Activated CD4-positive, alpha-beta T cell treated with anti-CD3 and anti-CD28 coated beads, Interleukin-2, amount 50 U/mL, for 24 hours (primary cell): ENCODE measurements around the gene LRFN4.
"Not testable (repeated sequence)": the region's sequence is repeated elsewhere in the genome, so short reads cannot be mapped to it uniquely, and the experiment has no call there.

ENCODE experiments used
- DNase-seq, 2 donors: peaks; one replicate each; pipeline ENCODE4 v3.0.0-alpha.2; 2020; ENCODE audit warnings: low read depth in 1 of 2, low spot score in 1 of 2

The LRFN4 gene

DNA sequence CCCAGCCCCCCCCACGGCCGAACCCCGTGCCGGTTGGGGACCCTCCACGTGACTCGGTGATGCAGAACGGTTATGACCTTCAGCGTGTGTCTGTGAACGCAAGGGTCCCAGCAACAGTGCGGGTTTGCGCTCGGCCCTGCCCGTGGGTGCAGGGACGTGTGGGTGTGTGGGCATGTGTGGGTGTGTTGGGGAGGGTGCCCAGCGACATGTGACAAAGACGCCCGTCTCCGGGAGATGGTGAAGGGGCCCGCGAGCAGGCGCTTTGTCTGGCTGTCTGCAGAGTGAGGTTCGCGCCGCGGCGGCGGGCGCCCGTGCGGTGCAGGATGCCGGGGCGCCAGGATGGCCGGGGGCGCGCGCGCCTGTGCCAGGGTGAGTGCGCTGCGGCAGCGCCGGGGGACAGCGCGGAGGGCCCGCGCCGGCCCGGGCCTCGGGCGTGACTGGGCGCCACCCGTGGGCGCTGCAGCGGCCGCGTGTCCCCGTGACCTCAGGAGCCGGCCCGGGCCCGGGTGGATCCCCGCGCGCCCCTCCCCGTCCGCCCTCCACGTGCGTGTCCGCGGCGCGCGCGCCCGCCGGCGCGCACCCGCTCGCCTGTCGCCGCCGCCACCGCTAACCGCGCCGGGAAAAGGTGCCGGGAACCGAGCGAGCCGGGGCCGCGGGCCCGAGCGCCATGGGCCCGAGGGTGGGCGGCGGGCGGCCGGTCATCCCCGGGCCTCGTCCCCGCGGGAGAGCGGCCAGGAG is at the start of gene LRFN4:
Gene LRFN4 (plus strand): TSS at position 569 of the 738 bp plus-strand sequence. CDS start 681 bp downstream, outside the sequence.
- no peak for DNase-seq

DNA sequence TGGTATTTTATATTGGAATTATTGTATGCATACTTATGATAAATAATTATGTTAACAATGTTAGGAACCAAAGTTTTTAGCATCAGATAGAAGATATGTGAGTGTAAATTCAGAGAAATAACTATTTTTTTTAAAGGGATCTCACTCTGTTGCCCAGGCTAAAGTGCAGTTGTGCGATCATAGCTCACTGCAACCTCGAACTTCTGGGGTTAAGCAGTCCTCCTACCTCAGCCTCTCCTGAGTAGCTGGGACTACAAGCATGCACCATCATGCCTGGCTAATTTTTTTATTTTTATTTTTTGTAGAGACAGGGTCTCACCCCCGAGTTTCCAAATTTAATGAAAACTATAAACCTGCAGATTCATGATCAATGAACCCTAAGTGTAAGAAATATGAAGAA is 47.3 kb upstream of the LRFN4 start:
- no peak for DNase-seq

DNA sequence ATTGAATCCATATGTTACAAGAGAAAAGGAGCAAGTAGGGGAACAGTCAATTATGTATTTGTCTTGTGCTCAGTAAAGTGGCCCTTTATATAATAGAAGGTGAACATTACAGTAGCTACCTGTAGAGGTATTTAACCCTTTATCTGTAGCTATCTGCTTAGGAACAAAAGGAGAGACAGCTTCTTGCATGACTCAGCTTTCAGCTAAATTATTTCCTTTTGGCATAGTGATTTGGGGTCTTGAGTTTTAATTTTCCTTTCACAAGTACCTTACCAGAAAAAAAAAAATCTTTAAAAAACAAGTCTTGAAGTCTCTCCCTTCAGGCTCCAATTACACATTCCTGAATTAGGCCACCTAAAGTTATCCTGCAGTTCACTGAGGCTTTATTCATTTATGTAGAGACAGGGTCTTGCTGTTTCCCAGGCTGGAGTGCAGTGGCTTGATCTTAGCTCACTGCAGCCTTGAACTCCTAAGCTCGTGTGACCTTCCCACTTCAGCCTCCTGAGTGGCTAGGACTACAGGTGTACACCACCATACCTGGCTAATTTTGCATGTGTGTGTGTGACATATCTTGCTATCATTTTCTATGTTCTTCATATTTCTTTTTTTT is 46.2 kb upstream of the LRFN4 start:
- no peak for DNase-seq

DNA sequence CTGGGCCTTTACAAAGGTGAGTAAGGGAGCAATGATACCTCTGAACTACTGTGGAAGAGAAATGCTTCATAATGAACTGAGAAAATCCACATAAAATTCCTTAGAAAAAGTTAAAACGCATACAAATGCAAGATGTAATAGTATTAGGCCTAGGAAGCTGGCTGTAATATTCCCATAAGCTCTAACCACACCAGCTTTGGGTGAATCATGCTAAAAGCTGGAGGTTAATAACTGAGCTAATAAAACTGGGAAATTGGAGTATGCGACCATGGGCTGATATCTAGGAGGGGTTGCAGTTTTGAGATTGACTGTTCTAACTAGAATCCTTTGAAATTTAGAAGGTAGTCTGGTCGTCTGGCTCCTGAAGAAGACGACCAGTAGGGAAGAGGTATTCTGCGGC is 42.2 kb upstream of the LRFN4 start:
- DNase-seq, result no peak

DNA sequence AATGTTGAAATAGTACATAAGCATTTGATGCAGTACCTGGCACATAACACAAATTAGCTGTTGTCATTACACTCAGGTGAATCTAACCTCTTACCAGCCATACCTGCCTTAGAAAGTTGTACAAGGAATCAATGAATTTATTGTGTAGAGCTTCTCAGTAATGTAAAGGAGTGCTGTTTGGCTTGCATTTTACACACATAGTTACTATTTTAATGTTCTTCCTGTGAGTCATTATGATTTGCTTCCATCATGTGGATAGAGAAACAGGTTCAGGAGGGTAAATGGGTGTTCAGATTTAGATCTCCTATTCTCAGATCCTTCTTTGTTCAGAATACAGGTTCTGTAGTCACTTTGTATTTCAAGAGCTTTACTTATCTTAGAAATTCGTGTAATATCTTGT is 41.2 kb upstream of the LRFN4 start:
- DNase-seq, result no peak

DNA sequence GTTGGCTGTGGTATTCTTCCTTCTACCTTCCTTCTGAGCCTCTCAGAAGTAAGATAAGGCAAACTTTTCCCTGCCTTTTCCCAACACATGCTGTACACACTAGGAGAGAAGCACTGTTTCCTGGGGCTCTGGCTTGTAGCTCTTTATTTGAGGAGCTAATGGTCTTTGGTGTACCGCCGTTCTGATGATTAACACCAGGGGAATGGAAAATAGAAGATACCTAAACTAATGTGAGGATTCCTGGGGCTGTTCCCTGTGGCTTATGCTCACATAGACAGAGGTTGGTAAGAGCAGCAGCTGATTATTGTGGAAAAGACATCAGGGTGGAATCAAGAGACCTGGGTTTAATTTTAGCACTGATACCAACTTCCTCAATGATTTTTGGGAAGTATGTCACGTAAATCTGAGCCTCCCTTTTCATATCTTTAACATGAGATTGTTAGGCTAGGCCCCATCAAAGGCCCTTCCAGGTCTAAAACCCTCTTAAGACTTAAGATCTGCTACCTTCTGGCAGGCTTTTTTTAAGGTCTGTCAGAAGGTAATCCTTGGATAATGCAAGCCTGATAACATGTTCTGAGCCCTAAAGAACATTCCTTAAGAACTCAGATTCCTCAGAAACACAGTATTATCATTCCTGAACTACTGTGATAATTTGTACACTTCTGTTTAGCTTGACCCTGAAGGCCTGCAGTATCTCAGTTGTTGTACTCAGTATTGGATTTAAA is 38.5 kb upstream of the LRFN4 start:
- DNase-seq, result no peak

DNA sequence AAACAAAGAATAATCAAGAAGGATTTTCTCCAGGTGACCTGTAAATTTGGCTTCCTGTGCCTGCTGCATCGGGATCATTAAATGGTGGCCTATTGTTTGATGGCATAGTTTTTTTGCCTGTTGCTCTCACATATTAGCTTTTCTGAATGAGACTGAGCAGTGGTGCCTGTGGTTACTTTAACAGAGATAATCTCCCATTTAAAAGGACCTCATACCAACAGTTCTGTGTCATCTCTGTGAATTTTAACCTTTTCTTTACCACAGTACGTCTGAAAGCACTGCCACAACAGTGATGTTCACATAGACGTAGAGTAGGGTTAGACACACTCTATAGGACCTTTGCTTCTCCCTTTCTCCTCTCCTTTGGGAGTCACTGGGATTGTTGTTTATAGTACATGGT is 36.5 kb upstream of the LRFN4 start:
- DNase-seq, result no peak

DNA sequence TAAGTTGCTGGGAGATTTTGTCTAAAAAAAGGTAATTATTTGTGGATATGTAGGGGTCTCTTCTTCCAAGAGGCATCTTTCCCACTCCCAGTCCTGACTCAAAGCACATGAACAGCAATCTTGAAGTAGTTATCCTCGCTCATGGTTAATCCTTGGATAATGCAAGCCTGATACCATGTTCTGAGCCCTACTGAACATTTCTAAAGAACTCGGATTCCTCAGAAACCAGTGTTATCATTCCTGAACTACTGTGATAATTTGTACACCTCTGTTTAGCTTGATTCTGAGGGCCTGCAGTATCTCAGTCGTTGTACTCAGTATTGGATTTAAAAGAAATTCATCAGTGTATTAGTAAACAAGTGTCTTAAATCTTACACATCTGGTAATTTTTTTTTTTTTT is 36.0 kb upstream of the LRFN4 start:
- DNase-seq, result no peak

DNA sequence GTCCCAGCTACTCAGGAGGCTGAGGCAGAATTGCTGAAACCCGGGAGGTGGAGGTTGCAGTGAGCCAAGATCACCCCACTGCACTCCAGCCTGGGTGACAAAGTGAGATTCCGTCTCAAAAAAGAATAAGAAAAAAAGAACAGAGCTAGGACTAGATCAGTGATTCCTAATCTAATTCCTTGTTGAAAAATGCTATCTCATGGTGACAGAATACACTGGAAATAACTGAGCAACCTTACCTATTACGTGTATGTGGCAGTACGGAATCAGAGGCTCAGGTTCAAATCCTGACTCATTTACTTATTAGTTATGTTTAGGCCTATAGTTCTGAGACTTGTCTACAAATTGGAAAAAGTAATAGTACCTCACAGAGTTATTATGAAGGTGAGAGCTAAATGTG is 33.2 kb upstream of the LRFN4 start:
- no peak for DNase-seq

DNA sequence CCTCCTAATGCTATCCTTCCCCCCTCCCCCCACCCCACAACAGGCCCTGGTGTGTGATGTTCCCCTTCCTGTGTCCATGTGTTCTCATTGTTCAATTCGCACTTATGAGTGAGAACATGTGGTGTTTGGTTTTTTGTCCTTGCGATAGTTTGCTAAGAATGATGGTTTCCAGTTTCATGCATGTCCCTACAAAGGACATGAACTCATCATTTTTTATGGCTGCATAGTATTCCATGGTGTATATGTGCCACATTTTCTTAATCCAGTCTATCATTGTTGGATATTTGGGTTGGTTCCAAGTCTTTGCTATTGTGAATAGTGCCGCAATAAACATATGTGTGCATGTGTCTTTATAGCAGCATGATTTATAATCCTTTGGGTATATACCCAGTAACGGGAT is 32.3 kb upstream of the LRFN4 start:
- not testable (repeated sequence) for DNase-seq

DNA sequence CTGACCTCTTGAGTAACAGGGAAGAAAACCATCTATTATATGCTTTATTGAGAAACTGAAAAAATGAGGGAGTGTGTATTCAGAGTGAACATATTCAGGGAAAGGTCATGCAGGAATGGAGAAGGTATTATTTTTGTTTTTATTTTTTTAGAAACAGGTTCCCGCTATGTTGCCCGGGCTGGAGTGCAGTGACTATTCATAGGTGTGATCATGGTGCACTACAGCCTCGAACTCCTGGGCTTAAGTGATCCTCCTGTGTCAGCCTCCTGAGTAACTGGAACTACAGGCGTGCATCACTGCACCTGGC is 22.4 kb upstream of the LRFN4 start:
- no peak for DNase-seq

DNA sequence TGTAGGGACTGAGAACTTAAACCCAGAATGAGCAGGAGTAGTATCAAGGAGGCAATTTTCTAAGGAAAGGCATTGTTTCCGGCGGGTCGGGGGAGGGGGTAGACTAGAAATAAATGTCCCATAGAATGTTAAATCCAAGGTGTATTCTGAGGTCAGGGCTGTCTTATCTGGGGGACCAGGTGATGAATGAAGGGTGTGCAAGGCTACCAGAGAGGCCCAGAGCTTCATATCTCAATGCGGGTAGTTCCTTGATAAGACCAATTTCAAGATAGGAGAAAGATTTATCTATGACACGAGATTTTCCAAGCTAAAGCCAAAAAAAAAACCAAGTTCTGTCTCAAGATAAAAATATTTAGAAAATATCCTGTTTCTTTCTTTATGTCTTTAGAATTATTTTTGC is 21.9 kb upstream of the LRFN4 start:
- no peak for DNase-seq

DNA sequence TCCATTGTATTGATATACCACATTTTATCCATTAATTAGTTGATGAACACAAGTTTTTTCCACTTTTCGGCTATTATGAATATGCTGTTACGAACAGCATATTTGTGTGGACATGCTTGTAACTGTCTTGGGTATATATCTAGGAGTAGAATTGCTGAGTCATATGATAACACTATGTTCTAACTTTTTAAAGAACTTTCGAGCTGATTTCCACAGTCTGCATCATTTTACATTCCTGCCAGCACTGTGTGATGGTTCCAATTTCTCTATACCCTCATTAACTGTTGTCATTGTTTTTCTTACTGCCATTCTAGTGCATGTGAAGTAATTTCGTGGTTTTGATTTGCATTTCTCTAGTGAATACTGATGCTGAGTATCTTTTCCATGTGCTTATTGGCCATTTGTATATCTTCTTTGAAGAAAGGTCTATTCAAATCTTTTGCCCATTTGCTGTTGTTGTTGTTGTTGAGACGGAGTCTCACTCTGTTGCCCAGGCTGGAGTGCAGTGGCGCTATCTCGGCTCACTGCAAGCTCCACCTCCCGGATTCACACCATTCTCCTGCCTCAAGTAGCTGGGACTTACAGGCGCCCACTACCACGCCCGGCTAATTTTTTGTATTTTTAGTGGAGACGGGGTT is 21.0 kb upstream of the LRFN4 start:
- no peak for DNase-seq

DNA sequence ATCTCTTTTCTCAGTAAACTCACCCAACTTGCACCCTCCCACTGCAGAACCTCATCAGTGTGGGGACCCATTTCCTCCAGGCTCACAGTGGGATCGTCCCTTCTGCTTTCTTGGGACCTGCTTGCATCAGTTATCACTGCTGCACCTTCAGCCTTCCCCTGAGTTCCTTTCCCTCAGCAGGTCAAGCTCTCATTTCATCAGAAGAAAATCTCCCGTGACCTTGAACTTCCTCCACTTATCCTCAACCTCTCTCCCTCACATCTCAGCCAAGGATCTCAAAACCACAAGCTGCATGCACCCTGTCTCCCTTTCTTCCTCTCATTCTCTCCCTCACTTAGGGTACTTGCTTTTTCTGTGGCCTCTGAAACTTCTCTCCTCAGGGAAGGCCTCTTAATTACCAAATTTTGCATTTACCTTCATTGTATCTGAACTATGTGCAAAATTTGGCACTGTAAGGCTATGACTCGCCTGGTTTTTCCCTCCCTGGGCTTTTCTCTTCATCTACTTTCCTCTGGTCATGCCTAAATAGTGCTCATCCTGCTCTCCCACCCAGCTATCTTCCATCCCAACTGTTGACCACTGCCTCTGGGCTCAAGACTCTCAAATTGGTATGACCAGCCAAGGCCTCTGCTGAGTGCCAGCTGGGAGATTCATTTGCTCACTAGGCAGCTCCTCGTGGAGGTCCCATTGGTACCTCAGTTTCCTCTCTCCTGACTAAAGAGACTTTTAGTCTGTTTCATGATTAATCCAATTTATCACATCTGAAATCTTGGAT is 16.4 kb upstream of the LRFN4 start:
- no peak for DNase-seq

DNA sequence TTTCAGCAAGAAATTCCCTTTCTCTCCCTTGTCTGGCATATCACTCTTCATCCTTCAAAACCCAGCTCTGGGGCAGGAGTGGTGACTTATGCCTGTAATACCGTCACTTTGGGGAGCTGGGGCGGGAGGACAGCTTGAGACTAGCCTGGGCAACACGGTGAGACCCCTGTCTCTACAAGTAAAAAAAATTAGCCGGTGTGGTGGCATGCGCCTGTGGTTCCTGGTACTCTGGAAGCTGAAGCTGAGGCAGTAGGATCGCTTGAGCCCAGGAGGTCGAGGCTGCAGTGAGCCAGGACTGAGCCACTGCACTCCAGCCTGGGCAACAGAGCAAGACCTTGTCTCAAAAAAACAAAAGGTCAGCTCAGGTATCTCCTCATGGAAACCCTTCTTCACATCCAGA is 15.0 kb upstream of the LRFN4 start:
- DNase-seq, result no peak

DNA sequence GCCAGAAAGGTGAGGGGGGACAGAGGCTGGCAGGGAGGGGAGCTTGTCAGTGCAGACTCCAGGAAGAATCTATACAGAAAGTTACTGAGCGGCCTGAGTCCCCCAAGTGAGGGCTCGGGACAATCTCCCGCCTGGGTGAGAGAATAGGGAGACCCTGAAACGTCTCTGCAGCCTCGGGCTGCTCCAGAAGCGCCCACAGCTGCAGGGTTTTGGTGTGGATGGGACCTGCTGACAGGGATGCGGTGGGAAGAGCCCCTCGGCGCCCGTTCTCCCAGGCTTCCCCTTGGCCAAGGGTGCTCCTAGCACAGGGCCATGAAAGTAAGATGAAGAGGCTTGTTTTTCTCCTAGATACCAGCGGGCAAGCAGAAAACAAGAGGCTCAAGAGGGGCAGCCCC is 14.4 kb upstream of the LRFN4 start:
- no peak for DNase-seq

DNA sequence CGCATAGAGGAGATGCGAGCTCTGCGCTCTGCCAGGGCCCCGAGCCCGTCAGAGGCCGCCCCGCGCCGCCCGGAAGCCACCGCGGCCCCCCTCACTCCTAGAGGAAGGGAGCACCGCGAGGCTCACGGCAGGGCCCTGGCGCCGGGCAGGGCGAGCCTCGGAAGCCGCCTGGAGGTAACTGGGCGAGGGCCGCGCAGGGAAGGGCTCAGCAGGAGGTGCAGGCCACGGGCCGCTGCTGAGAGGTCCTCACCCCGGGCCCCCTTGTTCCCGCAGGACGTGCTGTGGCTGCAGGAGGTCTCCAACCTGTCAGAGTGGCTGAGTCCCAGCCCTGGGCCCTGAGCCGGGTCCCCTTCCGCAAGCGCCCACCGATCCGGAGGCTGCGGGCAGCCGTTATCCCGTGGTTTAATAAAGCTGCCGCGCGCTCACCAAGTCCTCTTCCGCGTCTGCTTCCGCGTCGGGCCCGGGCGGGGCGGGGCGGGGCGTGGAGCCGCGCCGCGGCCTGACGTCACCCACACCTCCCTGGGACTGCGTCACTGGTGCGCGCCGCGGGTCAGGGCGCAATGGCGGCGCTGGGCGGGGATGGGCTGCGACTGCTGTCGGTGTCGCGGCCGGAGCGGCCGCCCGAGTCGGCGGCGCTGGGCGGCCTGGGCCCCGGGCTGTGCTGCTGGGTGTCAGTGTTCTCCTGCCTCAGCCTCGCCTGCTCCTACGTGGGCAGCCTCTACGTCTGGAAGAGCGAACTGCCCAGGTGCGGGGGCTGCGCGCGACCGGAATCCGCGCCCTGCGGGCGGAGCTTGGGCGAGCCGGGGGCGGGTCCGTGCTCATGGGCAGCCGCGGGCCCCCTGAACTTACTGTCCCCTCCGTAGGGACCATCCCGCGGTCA is 13.7 kb upstream of the LRFN4 start, which contains the start of gene RCE1:
Gene RCE1 (plus strand): TSS at position 546 of the 880 bp plus-strand sequence. CDS start 15 bp downstream, at position 561.
- peak; percentile 79 to 86 for DNase-seq

DNA sequence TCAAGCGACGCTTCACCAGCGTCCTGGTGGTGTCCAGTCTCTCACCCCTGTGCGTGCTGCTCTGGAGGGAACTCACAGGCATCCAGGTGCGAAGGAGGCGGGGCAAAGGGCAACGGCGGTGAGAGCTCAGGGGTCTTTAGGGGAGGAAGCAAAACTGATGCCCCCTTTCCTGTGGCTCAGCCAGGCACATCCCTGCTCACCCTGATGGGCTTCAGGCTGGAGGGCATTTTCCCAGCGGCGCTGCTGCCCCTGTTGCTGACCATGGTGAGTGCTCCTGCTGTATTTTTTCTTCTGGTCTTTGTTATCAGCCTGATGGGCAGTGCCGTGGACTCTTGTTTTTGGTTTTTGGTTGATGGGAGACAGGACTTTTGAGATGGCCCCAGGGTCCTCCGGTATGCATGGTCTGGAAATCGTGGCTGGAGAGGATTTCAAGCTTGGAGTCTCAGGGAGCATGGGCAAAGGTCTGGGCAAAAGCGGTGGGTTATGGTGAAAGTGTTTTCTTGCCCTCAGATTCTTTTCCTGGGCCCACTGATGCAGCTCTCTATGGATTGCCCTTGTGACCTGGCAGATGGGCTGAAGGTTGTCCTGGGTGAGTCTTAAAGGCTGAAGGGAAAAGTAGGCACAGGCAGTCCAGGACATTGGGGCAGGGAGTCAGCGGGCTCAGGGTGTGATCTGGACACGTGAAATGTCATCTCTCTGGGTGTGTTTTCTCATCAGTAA is 12.9 kb upstream of the LRFN4 start:
- no peak for DNase-seq

DNA sequence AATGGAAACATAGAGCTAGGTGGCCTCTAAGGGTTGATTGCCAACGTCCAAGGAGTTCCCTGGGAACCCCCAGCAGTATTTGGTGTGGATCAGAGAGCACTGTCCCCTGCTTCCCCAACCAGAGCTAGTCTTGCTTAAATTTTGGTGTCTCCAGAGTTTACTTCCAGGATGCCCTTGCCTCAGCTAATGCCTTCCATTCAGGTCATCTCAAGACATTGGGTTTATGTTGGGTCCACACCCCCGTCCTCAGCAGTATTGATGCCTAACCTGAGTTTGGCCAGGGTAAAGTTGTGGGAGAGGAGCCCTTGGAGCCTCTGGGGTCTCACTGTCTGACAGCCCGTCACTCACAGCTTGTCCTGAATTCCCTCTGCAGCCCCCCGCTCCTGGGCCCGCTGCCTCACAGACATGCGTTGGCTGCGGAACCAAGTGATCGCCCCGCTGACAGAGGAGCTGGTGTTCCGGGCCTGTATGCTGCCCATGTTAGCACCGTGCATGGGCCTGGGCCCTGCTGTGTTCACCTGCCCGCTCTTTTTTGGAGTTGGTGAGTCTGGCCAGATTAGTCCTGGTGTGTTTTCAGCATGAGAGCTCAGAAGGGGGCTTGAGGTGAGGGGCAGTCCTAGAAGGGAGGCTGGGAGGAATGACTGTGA is 12.2 kb upstream of the LRFN4 start:
- no peak for DNase-seq
